HepG2 (cell line): ENCODE results near the gene MALT1.

ENCODE experiments used
- AGO2 ChIP-seq: fragments of 200-400 bp; formaldehyde crosslinking; optimal IDR thresholded peaks from 2 replicates; pipeline ENCODE3; 2017; ENCODE audit warnings: mild to moderate bottlenecking, low read depth, low read length, moderate library complexity
- CENPX ChIP-seq: sonication (generic); formaldehyde crosslinking; IDR thresholded peaks from 2 replicates; pipeline ENCODE4 v1.9.0; 2021; ENCODE audit warnings: mild to moderate bottlenecking, missing genetic modification reagents, moderate library complexity
- CREM ChIP-seq, 2 experiments: sonication (generic) in 1 of 2; formaldehyde crosslinking in 1 of 2; IDR thresholded peaks; 2 replicates each; pipeline versions ENCODE4 v1.4.0 to v1.6.1; 2016 to 2020; ENCODE audit warnings: antibody characterized with exemption in 1 of 2, mild to moderate bottlenecking in 1 of 2, missing genetic modification reagents in 1 of 2
- DNMT1 ChIP-seq: sonication (generic); formaldehyde crosslinking; IDR thresholded peaks from 2 replicates; pipeline ENCODE4 v1.5.1; 2020; ENCODE audit warnings: mild to moderate bottlenecking, missing genetic modification reagents
- FOXM1 ChIP-seq: sonication (generic); formaldehyde crosslinking; IDR thresholded peaks from 2 replicates; pipeline ENCODE4 v1.5.0; 2020; ENCODE audit warnings: missing genetic modification reagents
- RBM22 ChIP-seq: fragments of 200-400 bp; formaldehyde crosslinking; optimal IDR thresholded peaks from 2 replicates; pipeline ENCODE3; 2017; ENCODE audit warnings: mild to moderate bottlenecking, low read length, moderate library complexity
- SMC3 ChIP-seq: IDR thresholded peaks from 2 replicates; pipeline ENCODE4 v1.6.1; 2011; ENCODE audit warnings: low read length, improper control_type of control experiment
- SP1 ChIP-seq, 2 experiments: fragments of 450-650 bp in 1 of 2; sonication (generic) in 1 of 2; formaldehyde crosslinking in 1 of 2; IDR thresholded peaks; 2 replicates each; pipeline versions ENCODE4 v1.4.0 to v1.6.1; 2016 to 2020; ENCODE audit warnings: missing genetic modification reagents in 1 of 2
- ZFP36 ChIP-seq: fragments of 150-350 bp; IDR thresholded peaks from 2 replicates; pipeline ENCODE4 v1.6.1; 2018; ENCODE audit warnings: borderline replicate concordance, low read length, low read depth; ENCODE audit not compliant: partially characterized antibody
- ZNF124 ChIP-seq: sonication (generic); formaldehyde crosslinking; IDR thresholded peaks from 2 replicates; pipeline ENCODE4 v1.4.0; 2020; ENCODE audit warnings: missing genetic modification reagents
- ZNF383 ChIP-seq: sonication (generic); formaldehyde crosslinking; IDR thresholded peaks from 2 replicates; pipeline ENCODE4 v1.4.0; 2020; ENCODE audit warnings: missing genetic modification reagents, mild to moderate bottlenecking, borderline replicate concordance
- ZNF691 ChIP-seq: sonication (generic); formaldehyde crosslinking; IDR thresholded peaks from 2 replicates; pipeline ENCODE4 v1.4.0; 2020; ENCODE audit warnings: missing genetic modification reagents, low read depth, mild to moderate bottlenecking, borderline replicate concordance
- TF ChIP-seq, protein P1 (sequence below): sonication (generic); formaldehyde crosslinking; IDR thresholded peaks from 2 replicates; pipeline ENCODE4 v1.8.1; 2023; ENCODE audit warnings: missing genetic modification reagents, inconsistent platforms, borderline replicate concordance

DNA sequence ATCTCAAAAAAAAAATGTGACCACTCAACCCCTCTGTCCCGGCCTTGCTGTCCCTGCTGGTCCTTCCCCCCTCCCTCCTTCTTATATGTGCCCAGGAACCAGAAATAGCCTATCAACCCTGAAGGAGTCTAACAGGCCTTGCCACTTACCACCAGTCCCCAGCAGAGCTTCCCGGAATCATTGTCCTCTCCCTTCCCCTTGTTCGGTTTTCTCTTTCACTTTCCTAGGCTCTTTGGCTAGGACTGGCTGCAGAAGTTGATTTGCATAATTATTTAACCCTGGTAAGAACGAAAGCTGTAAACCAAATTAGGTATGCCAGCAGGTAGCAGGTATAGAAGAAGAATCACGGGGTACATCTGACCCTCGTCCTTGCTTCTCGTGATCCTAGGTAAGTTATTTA is 120.8 kb downstream of the MALT1 start:
- TF ChIP-seq ZFP36 (no peak), CREM (IDR thresholded peaks at IDR 0.05) (no peak), CREM (CRISPR knock-in tag; IDR thresholded peaks at IDR 0.05) (no peak), SMC3 (no peak), SP1 (IDR thresholded peaks at IDR 0.05) (no peak), SP1 (CRISPR knock-in tag; IDR thresholded peaks at IDR 0.05) (no peak), FOXM1 (CRISPR knock-in tag) (no peak), ZNF691 (CRISPR knock-in tag) (no peak), ZNF383 (CRISPR knock-in tag) (no peak), ZNF124 (CRISPR knock-in tag) (no peak), AGO2 (no peak), RBM22 (no peak), CENPX (no peak), DNMT1 (no peak)
- TF ChIP-seq, protein P1, sequence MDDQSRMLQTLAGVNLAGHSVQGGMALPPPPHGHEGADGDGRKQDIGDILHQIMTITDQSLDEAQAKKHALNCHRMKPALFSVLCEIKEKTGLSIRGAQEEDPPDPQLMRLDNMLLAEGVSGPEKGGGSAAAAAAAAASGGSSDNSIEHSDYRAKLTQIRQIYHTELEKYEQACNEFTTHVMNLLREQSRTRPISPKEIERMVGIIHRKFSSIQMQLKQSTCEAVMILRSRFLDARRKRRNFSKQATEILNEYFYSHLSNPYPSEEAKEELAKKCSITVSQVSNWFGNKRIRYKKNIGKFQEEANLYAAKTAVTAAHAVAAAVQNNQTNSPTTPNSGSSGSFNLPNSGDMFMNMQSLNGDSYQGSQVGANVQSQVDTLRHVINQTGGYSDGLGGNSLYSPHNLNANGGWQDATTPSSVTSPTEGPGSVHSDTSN (CRISPR knock-in tag) = no peak
